Neural progenitor cell (in vitro differentiated cells): ENCODE measurements around the gene LRBA. TPM values are rescaled to one million over a fixed set of nuclear protein-coding genes. Genes with fewer than 3 reads are reported as not detected.

Experiments
- DNase-seq: peaks from one replicate; pipeline ENCODE4 v3.0.0-alpha.2; 2016; ENCODE audit warnings: low spot score
- H2AFZ ChIP-seq: fragments of 200-600 bp; sonication (generic); replicated peaks from 2 replicates; pipeline ENCODE4 v1.6.1; 2016; ENCODE audit warnings: antibody characterized with exemption
- H3F3A ChIP-seq: fragments of 200-600 bp; sonication (generic); 2 replicates; pipeline ENCODE4 v1.6.1; 2016; ENCODE audit warnings: antibody characterized with exemption, low read depth
- H3K27ac ChIP-seq: fragments of 200-600 bp; sonication (generic); 2 replicates; pipeline ENCODE4 v1.5.1; 2016; ENCODE audit warnings: mild to moderate bottlenecking
- H3K27me3 ChIP-seq: fragments of 200-600 bp; sonication (generic); 2 replicates; pipeline ENCODE4 v1.6.1; 2016; ENCODE audit warnings: mild to moderate bottlenecking, moderate library complexity
- H3K36me3 ChIP-seq: fragments of 200-600 bp; sonication (generic); 2 replicates; pipeline ENCODE4 v1.5.1; 2016
- H3K4me1 ChIP-seq: fragments of 200-600 bp; sonication (generic); 2 replicates; pipeline ENCODE4 v1.6.1; 2016; ENCODE audit warnings: mixed run types
- H3K4me2 ChIP-seq: fragments of 200-600 bp; sonication (generic); 2 replicates; pipeline ENCODE4 v1.6.1; 2016
- H3K4me3 ChIP-seq: fragments of 200-600 bp; sonication (generic); 2 replicates; pipeline ENCODE4 v1.5.1; 2016
- H3K79me2 ChIP-seq: fragments of 200-600 bp; sonication (generic); 2 replicates; pipeline ENCODE4 v1.6.1; 2016; ENCODE audit warnings: low read depth
- H3K9ac ChIP-seq: fragments of 200-600 bp; sonication (generic); 2 replicates; pipeline ENCODE4 v1.6.1; 2016
- H3K9me3 ChIP-seq: fragments of 200-600 bp; sonication (generic); 2 replicates; pipeline ENCODE4 v1.5.1; 2016; ENCODE audit warnings: low read depth
- H4K20me1 ChIP-seq: fragments of 200-600 bp; sonication (generic); 2 replicates; pipeline ENCODE4 v1.6.1; 2016; ENCODE audit warnings: low read depth
- H3K27ac Mint-ChIP-seq: 3 replicates; pipeline ENCODE4 v1.8.0; 2021; ENCODE audit warnings: mixed read lengths
- H3K27me3 Mint-ChIP-seq: 2 replicates; pipeline ENCODE4 v1.8.0; 2022; ENCODE audit warnings: low read depth, mild to moderate bottlenecking, inconsistent platforms, moderate library complexity, mixed read lengths; ENCODE audit not compliant: insufficient read depth
- H3K36me3 Mint-ChIP-seq: 3 replicates; pipeline ENCODE4 v1.8.0; 2021; ENCODE audit warnings: mixed read lengths
- H3K4me1 Mint-ChIP-seq: 3 replicates; pipeline ENCODE4 v1.8.0; 2021; ENCODE audit warnings: mixed read lengths
- H3K4me3 Mint-ChIP-seq: 3 replicates; pipeline ENCODE4 v1.8.0; 2021; ENCODE audit warnings: mild to moderate bottlenecking, moderate library complexity, mixed read lengths
- H3K9me3 Mint-ChIP-seq: 3 replicates; pipeline ENCODE4 v1.8.0; 2020; ENCODE audit warnings: mixed read lengths
- EZH2 ChIP-seq: fragments of 200-600 bp; sonication (generic); IDR thresholded peaks from 2 replicates; pipeline ENCODE4 v1.6.1; 2017; ENCODE audit warnings: antibody characterized with exemption, mild to moderate bottlenecking, moderate library complexity
- EZH2phosphoT487 ChIP-seq: fragments of 200-600 bp; sonication (generic); IDR thresholded peaks from 2 replicates; pipeline ENCODE4 v1.6.1; 2017; ENCODE audit warnings: antibody characterized with exemption
- total RNA-seq: library from RNA; depleted of rRNA; stranded (reverse); fragments of >200 nt; gene quantifications from 2 replicates; pipeline ENCODE4 v1.2.3, GENCODE V29; 2015; ENCODE audit warnings: low replicate concordance
- TF ChIP-seq, protein P1 (sequence below): fragments of 200-600 bp; sonication (generic); IDR thresholded peaks from 2 replicates; pipeline ENCODE4 v1.5.1; 2017; ENCODE audit warnings: antibody characterized with exemption, mild to moderate bottlenecking

LRBA gene
- total RNA-seq, 1 donor from 2014 or later = 111 TPM

DNA sequence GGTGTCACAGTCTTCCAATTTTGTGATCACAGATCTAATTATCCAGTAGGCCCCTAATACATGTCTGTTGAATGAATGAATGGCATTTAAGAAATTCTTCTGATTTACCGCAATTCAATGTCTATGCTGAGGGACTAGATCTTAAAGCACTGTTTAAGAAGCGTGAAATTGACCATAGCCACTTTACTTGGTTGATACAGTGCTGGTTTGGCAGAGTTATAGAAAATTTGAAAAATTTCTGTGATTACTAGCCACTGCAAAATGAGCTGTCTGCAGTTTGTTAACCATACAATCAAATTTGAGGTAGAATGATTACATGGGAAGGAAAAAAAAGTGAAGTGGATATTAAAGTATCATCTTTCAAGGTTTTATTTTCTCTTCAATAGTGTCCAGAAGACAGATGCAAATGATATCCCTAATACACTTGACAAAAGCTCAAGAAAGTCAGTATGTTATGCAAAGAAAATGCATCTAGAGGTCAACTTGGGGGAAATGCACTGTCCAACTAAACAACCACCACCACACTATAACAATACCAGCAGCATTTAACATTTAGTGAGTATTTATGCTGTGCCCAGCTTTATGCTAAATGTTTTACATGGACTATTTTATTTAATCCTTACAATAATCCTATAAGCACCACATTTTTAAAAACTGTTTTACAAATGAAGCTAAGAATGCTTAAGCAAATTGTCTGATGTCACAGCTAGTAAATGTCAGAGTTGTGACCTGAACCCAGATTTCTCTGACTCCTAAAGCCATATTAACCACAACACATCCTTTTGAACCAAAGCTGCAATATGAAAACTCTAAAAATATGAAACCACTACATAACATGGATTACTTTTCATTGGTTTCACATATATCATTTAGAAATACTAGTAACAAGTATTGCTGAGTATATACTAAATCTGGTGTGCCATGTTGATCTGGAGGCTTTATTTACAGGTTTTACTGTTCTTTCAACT is 651.1 kb downstream of the LRBA start:
- Histone ChIP-seq H3K36me3 (no peaks in the 10 kb centered on the region), H3F3A (peaks cover 36% of the 10 kb centered on the region), H3K4me3 (no peak overlapping the region), H3K79me2 (no peaks in the 10 kb centered on the region), H2AFZ (no peak overlapping the region), H3K9ac (no peak overlapping the region), H4K20me1 (no peaks in the 10 kb centered on the region), H3K4me2 (peak overlapping the region; percentile 25), H3K4me1 (peaks cover 60% of the 10 kb centered on the region), H3K27me3 (no peaks in the 10 kb centered on the region), H3K9me3 (no peaks in the 10 kb centered on the region), H3K27ac (peak overlapping the region; percentile 49)
- H3K4me3 Mint-ChIP-seq = no peak overlapping the region
- H3K27me3 Mint-ChIP-seq = no peaks in the 10 kb centered on the region
- H3K4me1 Mint-ChIP-seq = peaks cover 48% of the 10 kb centered on the region
- no peaks in the 10 kb centered on the region for H3K9me3 Mint-ChIP-seq
- H3K27ac Mint-ChIP-seq = no peak overlapping the region
- DNase-seq = no peak
- TF ChIP-seq, protein P1, sequence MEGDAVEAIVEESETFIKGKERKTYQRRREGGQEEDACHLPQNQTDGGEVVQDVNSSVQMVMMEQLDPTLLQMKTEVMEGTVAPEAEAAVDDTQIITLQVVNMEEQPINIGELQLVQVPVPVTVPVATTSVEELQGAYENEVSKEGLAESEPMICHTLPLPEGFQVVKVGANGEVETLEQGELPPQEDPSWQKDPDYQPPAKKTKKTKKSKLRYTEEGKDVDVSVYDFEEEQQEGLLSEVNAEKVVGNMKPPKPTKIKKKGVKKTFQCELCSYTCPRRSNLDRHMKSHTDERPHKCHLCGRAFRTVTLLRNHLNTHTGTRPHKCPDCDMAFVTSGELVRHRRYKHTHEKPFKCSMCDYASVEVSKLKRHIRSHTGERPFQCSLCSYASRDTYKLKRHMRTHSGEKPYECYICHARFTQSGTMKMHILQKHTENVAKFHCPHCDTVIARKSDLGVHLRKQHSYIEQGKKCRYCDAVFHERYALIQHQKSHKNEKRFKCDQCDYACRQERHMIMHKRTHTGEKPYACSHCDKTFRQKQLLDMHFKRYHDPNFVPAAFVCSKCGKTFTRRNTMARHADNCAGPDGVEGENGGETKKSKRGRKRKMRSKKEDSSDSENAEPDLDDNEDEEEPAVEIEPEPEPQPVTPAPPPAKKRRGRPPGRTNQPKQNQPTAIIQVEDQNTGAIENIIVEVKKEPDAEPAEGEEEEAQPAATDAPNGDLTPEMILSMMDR = no peak
- TF ChIP-seq EZH2phosphoT487 = no peak
- TF ChIP-seq EZH2 = no peak
- no peaks in the 10 kb centered on the region for H3K36me3 Mint-ChIP-seq

DNA sequence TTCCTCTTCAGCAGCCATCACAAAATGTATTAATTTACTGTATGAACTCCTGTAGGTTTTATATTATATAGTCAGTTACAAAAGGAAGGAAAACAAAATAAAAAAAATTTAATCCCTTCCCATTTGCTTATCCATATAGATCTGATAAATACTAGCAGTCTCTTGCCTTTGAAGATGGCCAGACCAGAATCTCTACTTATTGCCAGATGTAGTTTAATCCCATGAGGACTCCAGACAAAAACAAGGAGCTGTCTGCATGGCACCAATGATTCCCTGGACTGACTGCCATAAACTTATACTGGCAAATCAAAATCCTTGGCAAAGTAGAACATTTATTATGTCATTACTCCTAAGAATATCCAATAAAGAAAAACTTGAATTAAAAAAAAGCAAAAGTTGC is 656.4 kb downstream of the LRBA start:
- no peaks in the 10 kb centered on the region for H3K79me2 ChIP-seq
- Mint-ChIP-seq H3K27me3 (no peaks in the 10 kb centered on the region), H3K4me3 (no peak overlapping the region), H3K36me3 (no peaks in the 10 kb centered on the region), H3K4me1 (peaks cover 40% of the 10 kb centered on the region), H3K9me3 (no peaks in the 10 kb centered on the region), H3K27ac (no peak overlapping the region)
- no peak overlapping the region for H2AFZ ChIP-seq
- peaks cover 5% of the 10 kb centered on the region for H3F3A ChIP-seq
- no peak for TF ChIP-seq EZH2
- TF ChIP-seq EZH2phosphoT487 = no peak
- TF ChIP-seq, protein P1 = no peak
- H3K9me3 ChIP-seq = no peaks in the 10 kb centered on the region
- no peak overlapping the region for H3K4me2 ChIP-seq
- H3K4me3 ChIP-seq = no peak overlapping the region
- H3K27ac ChIP-seq = no peak overlapping the region
- H3K4me1 ChIP-seq = peaks cover 34% of the 10 kb centered on the region
- no peak overlapping the region for H3K9ac ChIP-seq
- no peaks in the 10 kb centered on the region for H4K20me1 ChIP-seq
- no peaks in the 10 kb centered on the region for H3K27me3 ChIP-seq
- no peaks in the 10 kb centered on the region for H3K36me3 ChIP-seq
- DNase-seq = no peak

DNA sequence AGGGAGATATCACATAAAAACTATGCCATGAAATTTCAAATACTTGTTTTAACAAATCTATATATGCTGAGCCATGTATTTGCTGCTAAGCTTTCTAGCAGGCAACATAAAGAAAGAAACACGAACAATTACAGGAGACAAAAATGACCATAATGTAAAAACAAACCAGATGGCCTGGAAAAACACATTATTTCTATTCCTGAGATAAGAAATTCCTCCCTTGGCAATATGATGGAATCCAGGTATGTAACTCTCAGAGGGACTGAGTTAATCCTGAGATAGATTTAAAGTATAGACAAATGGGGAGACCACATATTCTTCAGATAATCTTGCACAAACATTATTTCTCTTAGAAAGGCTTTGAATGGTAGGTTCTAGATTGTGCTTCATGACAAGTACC is 657.3 kb downstream of the LRBA start:
- H3K4me2 ChIP-seq = no peak overlapping the region
- no peak overlapping the region for H3K27ac Mint-ChIP-seq
- H3K4me3 Mint-ChIP-seq = no peak overlapping the region
- no peaks in the 10 kb centered on the region for H3K9me3 ChIP-seq
- no peaks in the 10 kb centered on the region for H3K79me2 ChIP-seq
- H3K9me3 Mint-ChIP-seq = no peaks in the 10 kb centered on the region
- no peak overlapping the region for H2AFZ ChIP-seq
- no peaks in the 10 kb centered on the region for H3K27me3 ChIP-seq
- no peak overlapping the region for H3K9ac ChIP-seq
- H3K4me1 ChIP-seq = peaks cover 28% of the 10 kb centered on the region
- no peaks in the 10 kb centered on the region for H3K36me3 ChIP-seq
- H3K4me1 Mint-ChIP-seq = peaks cover 37% of the 10 kb centered on the region
- no peak overlapping the region for H3K4me3 ChIP-seq
- H3F3A ChIP-seq = peaks cover 5% of the 10 kb centered on the region
- H3K27me3 Mint-ChIP-seq = no peaks in the 10 kb centered on the region
- H3K36me3 Mint-ChIP-seq = no peaks in the 10 kb centered on the region
- DNase-seq = no peak
- H3K27ac ChIP-seq = no peak overlapping the region
- no peak for TF ChIP-seq EZH2
- no peak for TF ChIP-seq EZH2phosphoT487
- no peaks in the 10 kb centered on the region for H4K20me1 ChIP-seq
